ENCODE results near the gene CHAD.

The CHAD gene

DNA sequence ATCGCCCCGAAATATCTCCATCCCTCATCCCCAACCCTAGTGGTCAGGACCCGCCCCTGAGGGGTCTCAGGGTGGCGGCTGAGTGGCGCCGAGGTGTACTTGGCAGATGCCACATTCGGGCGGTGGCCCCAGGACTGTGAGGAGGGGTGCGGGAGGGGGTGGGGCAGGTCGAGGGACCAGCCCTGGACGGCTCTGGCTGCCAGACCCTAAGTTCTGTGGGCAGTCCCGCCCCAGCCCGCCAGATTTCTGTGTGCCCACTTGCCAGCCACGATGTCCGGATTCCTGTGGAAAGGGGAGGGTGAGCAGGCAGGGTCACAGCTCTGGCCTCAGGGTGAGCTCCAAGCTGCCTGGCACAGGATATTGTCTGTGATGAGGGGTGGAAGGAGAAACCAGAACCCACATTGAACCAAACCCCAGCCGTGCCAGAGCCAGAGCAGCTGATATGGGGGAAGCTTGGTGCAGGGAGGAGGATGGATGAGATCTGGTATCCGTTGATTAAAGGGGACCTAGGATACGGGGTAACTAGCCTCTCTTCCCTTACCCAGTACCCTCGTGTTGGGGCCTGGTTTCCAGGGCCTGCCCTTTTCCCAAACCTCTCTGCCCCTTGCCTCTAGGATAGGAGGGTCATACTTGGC, 1.1 kb upstream of the CHAD start:
- H3K4me1 ChIP-seq (ENCODE audit: control insufficient read depth, low read length) = peaks cover 5% of the 10 kb centered on the region
- H3K79me2 ChIP-seq (ENCODE audit: control insufficient read depth, low read length) = no peaks in the 10 kb centered on the region
- H3K4me2 ChIP-seq (ENCODE audit: low read length) = no peak overlapping the region
- no peak overlapping the region for H3K27ac ChIP-seq (ENCODE audit: low read depth, low read length)
- peaks cover 5% of the 10 kb centered on the region; the same call in 1 of the 2 replicates for H3K27me3 ChIP-seq (ENCODE audit: control insufficient read depth, low read length)
- no peaks in the 10 kb centered on the region for H3K9me3 ChIP-seq (ENCODE audit: control insufficient read depth, insufficient read depth, low read length)
- H4K20me1 ChIP-seq (ENCODE audit: control insufficient read depth, insufficient read depth, low read depth, low read length) = no peaks in the 10 kb centered on the region
- TF ChIP-seq, protein P1, sequence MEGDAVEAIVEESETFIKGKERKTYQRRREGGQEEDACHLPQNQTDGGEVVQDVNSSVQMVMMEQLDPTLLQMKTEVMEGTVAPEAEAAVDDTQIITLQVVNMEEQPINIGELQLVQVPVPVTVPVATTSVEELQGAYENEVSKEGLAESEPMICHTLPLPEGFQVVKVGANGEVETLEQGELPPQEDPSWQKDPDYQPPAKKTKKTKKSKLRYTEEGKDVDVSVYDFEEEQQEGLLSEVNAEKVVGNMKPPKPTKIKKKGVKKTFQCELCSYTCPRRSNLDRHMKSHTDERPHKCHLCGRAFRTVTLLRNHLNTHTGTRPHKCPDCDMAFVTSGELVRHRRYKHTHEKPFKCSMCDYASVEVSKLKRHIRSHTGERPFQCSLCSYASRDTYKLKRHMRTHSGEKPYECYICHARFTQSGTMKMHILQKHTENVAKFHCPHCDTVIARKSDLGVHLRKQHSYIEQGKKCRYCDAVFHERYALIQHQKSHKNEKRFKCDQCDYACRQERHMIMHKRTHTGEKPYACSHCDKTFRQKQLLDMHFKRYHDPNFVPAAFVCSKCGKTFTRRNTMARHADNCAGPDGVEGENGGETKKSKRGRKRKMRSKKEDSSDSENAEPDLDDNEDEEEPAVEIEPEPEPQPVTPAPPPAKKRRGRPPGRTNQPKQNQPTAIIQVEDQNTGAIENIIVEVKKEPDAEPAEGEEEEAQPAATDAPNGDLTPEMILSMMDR (IDR thresholded peaks at IDR 0.05; ENCODE audit: low read depth, low read length, poor library complexity, severe bottlenecking) = no peak
- TF ChIP-seq EZH2phosphoT487 (IDR thresholded peaks at IDR 0.05; ENCODE audit: borderline replicate concordance, low read length) = no peak
- no peaks in the 10 kb centered on the region for H3K36me3 ChIP-seq (ENCODE audit: control insufficient read depth, low read length)
- no peaks in the 10 kb centered on the region for H3K9me2 ChIP-seq (replicated peaks; ENCODE audit: control insufficient read depth, low read length)
- no peaks in the 10 kb centered on the region for H3F3A ChIP-seq (ENCODE audit: control insufficient read depth, insufficient read depth)
- H3K4me3 ChIP-seq (ENCODE audit: low read length) = no peak overlapping the region

DNA sequence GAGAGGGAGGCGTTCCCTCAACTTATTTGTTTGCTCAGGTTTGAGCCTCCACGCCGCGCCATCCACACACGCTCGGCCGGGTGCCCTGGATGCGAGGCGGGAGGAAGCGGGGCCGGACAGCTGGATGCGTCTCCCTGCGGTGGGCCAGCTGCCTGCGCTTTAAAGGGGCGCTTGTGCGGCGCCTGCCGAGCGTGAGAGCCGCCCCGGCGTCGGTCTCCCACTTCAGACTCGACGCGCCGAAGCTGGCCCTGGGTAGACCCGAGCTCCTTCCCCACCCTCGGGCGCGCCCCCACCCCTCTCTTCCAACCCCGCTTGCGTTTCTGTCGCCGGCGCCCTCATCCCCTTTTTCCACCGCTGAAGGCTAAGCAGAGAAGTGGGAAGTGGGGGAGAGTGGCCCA, 527 bp upstream of the CHAD start:
- Histone ChIP-seq H3K9me2 (replicated peaks; ENCODE audit: control insufficient read depth, low read length) (no peaks in the 10 kb centered on the region), H4K20me1 (ENCODE audit: control insufficient read depth, insufficient read depth, low read depth, low read length) (no peaks in the 10 kb centered on the region), H3K4me2 (ENCODE audit: low read length) (no peak overlapping the region), H3K79me2 (ENCODE audit: control insufficient read depth, low read length) (no peaks in the 10 kb centered on the region), H3K36me3 (ENCODE audit: control insufficient read depth, low read length) (no peaks in the 10 kb centered on the region), H3K9me3 (ENCODE audit: control insufficient read depth, insufficient read depth, low read length) (no peaks in the 10 kb centered on the region), H3F3A (ENCODE audit: control insufficient read depth, insufficient read depth) (no peaks in the 10 kb centered on the region), H3K4me3 (ENCODE audit: low read length) (no peak overlapping the region), H3K27me3 (ENCODE audit: control insufficient read depth, low read length) (peaks cover 2% of the 10 kb centered on the region; the same call in 1 of the 2 replicates), H3K27ac (ENCODE audit: low read depth, low read length) (no peak overlapping the region), H3K4me1 (ENCODE audit: control insufficient read depth, low read length) (peaks cover 5% of the 10 kb centered on the region)
- no peak for TF ChIP-seq EZH2phosphoT487 (IDR thresholded peaks at IDR 0.05; ENCODE audit: borderline replicate concordance, low read length)
- TF ChIP-seq, protein P1 (IDR thresholded peaks at IDR 0.05; ENCODE audit: low read depth, low read length, poor library complexity, severe bottlenecking) = no peak

DNA sequence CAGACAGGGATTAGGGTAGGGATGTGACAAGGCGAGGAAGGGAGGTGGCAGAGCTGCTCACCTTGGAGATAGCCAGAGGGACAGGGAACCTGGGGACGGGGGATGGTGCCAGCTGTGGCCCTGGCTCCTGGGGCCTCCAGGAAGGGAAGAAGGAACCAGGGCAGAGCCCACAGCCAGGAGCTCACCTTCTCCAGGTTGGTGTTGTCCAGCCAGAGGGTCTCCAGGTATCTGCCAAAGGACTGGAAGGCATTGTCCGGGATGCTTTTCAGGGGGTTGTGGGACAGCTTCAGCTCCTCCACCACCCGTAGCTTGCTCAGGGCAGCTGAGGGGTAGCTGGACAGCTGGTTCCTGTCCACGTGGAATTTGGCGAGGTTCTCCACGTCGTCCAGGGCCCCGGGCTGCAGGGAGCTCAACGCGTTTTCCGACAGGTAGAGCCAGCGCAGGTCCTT, 801 bp downstream of the CHAD start:
- H3K4me2 ChIP-seq (ENCODE audit: low read length) = no peak overlapping the region
- H3K9me3 ChIP-seq (ENCODE audit: control insufficient read depth, insufficient read depth, low read length) = no peaks in the 10 kb centered on the region
- TF ChIP-seq, protein P1 (IDR thresholded peaks at IDR 0.05; ENCODE audit: low read depth, low read length, poor library complexity, severe bottlenecking) = no peak
- no peak for TF ChIP-seq EZH2phosphoT487 (IDR thresholded peaks at IDR 0.05; ENCODE audit: borderline replicate concordance, low read length)
- H3K4me1 ChIP-seq (ENCODE audit: control insufficient read depth, low read length) = peaks cover 5% of the 10 kb centered on the region
- H3K27ac ChIP-seq (ENCODE audit: low read depth, low read length) = no peak overlapping the region
- no peaks in the 10 kb centered on the region for H3K27me3 ChIP-seq (ENCODE audit: control insufficient read depth, low read length)
- no peaks in the 10 kb centered on the region for H4K20me1 ChIP-seq (ENCODE audit: control insufficient read depth, insufficient read depth, low read depth, low read length)
- H3F3A ChIP-seq (ENCODE audit: control insufficient read depth, insufficient read depth) = no peaks in the 10 kb centered on the region
- no peaks in the 10 kb centered on the region for H3K79me2 ChIP-seq (ENCODE audit: control insufficient read depth, low read length)
- H3K4me3 ChIP-seq (ENCODE audit: low read length) = no peak overlapping the region
- no peaks in the 10 kb centered on the region for H3K9me2 ChIP-seq (replicated peaks; ENCODE audit: control insufficient read depth, low read length)
- no peaks in the 10 kb centered on the region for H3K36me3 ChIP-seq (ENCODE audit: control insufficient read depth, low read length)

Data from DOHH2 (cell line).